ENCODE results near the gene CORO1A. TPM values are rescaled to one million over a fixed set of nuclear protein-coding genes. Genes with fewer than 3 reads are reported as not detected.
A peak's percentile ranks its signal among the peaks of the same experiment; 100 is the strongest.
"Not testable (repeated sequence)": the region's sequence is repeated elsewhere in the genome, so short reads cannot be mapped to it uniquely, and the experiment has no call there.

CORO1A gene
- total RNA-seq, 1 experiment from 2014 or later, result 3.1 TPM

DNA sequence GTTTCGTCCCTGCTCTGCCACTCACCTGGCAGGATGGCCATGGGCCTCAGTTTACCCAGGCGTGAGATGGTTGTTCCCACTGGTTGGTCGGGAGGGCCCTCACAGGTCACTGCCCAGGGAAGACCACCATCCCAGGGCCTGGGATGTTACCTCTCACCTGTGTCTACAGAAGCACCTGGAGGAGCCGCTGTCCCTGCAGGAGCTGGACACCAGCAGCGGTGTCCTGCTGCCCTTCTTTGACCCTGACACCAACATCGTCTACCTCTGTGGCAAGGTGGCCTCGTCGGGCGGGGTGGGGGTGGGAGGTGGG is 4.1 kb downstream of the CORO1A start:
- peaks cover 5% of the 10 kb centered on the region for H3K36me3 ChIP-seq
- DNase-seq, result no peak
- H3K27me3 ChIP-seq, result no peaks in the 10 kb centered on the region
- H3K4me3 ChIP-seq, result no peak overlapping the region
- no peaks in the 10 kb centered on the region for H3K9me3 ChIP-seq

DNA sequence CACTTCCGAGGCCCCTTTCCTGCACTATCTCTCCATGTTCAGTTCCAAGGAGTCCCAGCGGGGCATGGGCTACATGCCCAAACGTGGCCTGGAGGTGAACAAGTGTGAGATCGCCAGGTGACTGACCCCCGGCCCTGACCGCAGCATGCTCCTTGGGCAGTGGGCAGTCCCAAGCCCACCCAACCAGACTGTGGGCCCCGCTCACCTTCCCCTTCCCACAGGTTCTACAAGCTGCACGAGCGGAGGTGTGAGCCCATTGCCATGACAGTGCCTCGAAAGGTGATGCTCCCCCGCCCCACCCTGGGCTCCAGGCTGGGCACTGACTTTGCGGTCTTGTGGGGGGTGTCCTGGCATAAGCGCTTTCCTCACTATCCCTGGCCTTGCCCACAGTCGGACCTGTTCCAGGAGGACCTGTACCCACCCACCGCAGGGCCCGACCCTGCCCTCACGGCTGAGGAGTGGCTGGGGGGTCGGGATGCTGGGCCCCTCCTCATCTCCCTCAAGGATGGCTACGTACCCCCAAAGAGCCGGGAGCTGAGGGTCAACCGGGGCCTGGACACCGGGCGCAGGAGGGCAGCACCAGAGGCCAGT is 4.7 kb downstream of the CORO1A start:
- Histone ChIP-seq H3K9me3 (no peaks in the 10 kb centered on the region), H3K4me3 (no peak overlapping the region), H3K36me3 (peaks cover 5% of the 10 kb centered on the region), H3K27me3 (no peaks in the 10 kb centered on the region)
- DNase-seq, result no peak

DNA sequence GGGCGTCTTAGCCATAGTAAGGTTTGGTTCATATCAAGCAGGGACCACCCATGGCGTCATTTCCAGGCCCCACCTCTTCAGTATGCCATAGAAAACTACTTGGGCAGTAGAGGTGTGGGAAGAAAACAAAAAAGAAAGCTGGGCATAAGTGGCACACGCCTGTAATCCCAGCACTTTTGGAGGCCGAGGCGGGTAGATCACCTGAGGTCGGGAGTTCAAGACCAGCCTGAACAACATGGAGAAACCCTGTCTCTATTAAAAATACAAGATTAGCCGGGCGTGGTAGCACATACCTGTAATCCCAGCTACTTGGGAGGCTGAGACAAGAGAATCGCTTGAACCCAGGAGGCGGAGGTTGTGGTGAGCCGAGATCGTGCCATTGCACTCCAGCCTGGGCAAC is 7.8 kb downstream of the CORO1A start:
- H3K27me3 ChIP-seq, DNase-seq, H3K9me3 ChIP-seq, H3K36me3 ChIP-seq, H3K4me3 ChIP-seq: not testable (repeated sequence)

DNA sequence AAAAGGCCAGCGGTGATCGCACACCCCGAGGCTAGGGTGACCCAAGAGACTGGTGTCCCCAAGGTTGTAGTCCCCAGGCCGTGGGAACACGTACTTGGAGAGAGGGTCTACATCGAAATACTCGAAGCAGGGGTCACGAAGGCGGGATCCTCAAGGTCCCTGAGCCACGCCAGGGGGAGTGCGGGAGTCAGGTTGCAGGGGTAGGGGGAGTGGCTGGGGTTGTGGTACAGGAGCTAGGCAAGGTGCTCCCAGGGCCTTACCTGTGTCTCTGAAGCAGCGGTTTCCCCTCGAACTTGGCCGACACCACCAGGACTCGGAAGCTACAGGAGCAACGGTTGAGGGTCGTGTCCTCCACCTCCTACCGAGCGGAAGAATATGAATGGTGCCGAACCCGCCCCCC is 9.7 kb downstream of the CORO1A start:
- DNase-seq, H3K4me3 ChIP-seq: not testable (repeated sequence)

DNA sequence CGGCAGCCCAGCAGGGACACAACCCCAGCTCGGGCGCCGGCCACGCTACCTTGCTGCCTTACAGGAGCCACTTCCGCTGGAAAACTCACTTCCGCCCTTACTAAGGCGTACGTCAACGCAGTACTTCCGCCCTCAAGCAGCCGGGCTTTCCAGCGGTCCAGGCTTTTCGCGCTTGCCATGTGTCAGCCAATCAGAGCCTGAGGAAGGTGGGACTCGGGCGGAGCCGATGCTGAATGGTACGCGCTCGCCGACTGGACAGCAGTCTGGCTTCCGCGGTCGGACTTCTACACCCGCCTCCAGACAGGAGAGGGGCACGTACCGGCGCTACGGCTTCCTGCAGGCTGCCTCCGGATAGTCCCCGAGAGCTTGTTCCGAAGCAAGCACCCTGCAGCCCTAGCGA is 10.2 kb downstream of the CORO1A start, which contains the start of the genes BOLA2B and SLX1A:
Gene BOLA2B, minus strand, starts transcription at position 52 of the 400 bp plus-strand sequence. CDS start 71 bp downstream, outside the sequence.
Gene SLX1A, plus strand, starts transcription at position 261 of the 400 bp plus-strand sequence. CDS start 210 bp downstream, outside the sequence.
- H3K9me3 ChIP-seq, H3K36me3 ChIP-seq, DNase-seq, H3K27me3 ChIP-seq, H3K4me3 ChIP-seq: not testable (repeated sequence)

More for the DNA sequence above, 9.7 kb downstream of the CORO1A start:
- not testable (repeated sequence) for H3K9me3 ChIP-seq, H3K36me3 ChIP-seq, H3K27me3 ChIP-seq

DNA sequence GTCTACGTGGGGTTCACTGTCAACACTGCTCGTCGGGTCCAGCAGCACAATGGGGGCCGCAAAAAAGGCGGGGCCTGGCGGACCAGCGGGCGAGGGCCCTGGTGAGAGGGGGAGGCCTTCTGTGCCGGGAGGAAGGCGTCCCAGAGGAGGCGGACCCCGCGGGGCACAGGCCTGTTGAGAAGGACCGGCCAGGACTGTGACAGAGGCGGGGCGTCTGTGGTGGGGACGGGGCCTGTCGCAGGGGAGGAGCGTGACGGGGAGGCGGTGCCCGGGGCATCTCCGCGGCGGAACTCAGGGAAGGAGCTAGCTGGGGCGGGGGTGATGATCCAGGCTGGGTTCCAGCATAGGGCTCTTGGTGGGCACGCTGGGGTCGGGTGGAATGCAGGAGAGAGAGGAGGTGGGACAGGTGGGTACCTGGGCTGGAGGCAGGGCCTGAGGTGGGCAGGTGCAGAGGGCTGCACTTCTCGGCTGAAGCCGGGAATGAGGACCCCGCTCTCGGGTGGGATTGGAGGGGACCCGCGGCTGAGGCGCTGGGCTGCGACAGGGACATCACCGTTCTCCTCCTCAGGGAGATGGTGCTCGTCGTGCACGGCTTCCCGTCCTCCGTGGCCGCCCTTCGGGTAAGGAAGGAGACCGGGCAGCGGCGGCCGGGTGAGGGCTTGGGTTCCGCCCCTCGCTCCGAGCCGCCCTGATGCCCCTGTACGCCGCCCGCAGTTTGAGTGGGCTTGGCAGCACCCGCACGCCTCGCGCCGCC is 10.9 kb downstream of the CORO1A start:
- not testable (repeated sequence) for H3K4me3 ChIP-seq, H3K9me3 ChIP-seq, H3K36me3 ChIP-seq, H3K27me3 ChIP-seq, DNase-seq

DNA sequence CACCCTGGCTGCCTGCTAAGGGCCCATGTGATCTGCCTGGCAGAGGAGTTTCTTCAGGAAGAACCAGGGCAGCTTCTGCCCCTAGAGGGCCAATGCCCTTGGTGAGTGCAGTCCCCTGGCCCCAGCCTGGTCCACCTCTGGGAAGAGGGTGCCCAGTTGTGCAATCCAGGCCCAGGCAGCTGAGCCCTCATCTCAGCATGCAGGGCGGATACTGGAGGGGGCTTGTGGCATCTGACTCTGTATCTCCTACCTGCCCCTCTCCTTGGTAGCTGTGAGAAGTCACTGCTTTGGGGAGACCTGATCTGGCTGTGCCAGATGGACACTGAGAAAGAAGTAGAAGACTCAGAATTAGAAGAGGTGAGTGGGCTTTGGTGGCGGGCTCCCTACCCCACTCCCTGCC is 13.6 kb downstream of the CORO1A start:
- not testable (repeated sequence) for H3K4me3 ChIP-seq, H3K9me3 ChIP-seq, DNase-seq, H3K27me3 ChIP-seq, H3K36me3 ChIP-seq

DNA sequence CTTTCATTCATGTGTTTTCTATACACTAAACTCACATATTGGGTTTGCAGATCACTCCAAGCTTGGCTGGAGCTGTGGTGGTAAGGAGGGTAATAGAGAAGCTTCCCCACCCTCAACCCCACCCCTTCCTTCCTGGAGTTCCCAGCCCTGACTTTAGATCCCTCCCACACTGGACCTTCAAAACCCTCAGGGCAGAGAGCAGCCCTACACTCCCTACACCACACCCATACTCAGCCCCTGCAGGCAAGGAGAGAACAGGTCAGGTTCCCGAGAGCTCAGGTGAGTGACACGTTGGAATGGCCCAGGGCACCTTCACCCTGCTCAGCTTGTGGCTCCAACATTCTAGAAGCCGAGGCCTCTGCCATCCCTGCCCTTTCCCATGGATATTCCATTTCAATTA is 15.6 kb downstream of the CORO1A start, which contains the start of gene SULT1A3:
Gene SULT1A3, plus strand, starts transcription at position 207 of the 400 bp plus-strand sequence. CDS start 1,474 bp downstream, outside the sequence.
- H3K9me3 ChIP-seq, H3K36me3 ChIP-seq, H3K27me3 ChIP-seq: not testable (repeated sequence)

DNA sequence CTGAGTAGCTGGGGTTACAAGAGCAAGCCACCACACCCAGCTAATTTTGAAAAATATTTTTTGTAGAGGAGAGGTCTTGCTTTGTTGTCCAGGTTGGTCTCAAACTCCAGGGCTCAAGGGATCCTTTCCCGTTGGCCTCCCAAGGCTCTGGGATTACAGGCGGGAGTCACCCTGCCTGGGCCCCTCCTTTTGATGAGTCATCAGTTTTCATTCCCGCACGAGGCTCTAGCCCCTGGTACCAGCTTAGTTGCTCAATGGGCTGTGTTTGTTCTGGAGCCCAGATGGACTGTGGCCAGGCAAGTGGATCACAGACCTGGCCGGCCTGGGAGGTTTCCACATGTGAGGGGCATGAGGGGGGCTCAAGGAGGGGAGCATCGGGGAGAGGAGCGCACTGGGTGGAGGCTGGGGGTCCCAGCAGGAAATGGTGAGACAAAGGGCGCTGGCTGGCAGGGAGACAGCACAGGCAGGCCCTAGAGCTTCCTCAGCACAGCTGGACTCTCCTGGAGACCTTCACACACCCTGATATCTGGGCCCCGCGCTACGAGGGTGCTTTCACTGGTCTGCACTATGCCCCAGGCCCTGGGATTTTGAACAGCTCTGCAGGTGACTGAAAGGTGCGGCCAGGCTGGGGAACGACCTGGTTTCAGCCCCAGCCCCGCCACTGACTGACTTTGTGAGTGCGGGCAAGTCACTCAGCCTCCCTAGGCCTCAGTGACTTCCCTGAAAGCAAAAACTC is 16.4 kb downstream of the CORO1A start:
- H3K27me3 ChIP-seq, DNase-seq, H3K9me3 ChIP-seq, H3K4me3 ChIP-seq, H3K36me3 ChIP-seq: not testable (repeated sequence)

More for the DNA sequence above, 15.6 kb downstream of the CORO1A start, which contains the start of gene SULT1A3:
- not testable (repeated sequence) for H3K4me3 ChIP-seq, DNase-seq

DNA sequence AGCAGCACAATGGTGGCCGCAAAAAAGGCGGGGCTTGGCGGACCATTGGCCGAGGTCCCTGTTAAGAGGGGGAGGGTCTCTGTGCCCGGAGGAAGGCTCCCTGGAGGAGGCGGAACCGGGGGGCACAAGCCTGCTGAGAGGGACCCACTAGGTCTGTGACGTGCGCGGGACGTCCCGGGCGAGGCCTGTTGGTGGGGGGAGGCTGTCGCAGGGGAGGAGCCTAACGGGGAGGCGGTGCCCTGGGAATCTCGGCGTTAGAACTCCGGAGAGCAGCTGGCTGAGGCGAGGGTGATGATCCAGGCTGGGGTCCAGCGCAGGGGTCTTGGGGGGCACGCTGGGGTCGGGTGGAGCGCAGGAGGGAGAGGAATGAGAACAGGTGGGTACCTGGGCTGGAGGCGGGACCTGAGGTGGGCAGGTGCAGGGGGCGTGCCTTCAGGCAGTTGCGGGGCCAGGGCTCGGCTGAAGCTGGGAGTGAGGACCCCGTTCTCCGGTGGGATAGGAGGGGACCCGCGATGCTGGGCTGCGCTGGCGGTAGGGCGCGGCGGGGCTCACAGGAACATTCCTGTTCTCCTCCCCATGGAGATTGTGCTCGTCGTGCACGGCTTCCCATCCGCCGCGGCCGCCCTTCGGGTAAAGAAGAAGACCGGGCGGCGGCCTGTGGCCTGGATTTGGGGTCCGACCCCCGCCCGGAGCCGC is 22.3 kb downstream of the CORO1A start:
- not testable (repeated sequence) for H3K36me3 ChIP-seq, H3K9me3 ChIP-seq, H3K4me3 ChIP-seq, DNase-seq, H3K27me3 ChIP-seq

DNA sequence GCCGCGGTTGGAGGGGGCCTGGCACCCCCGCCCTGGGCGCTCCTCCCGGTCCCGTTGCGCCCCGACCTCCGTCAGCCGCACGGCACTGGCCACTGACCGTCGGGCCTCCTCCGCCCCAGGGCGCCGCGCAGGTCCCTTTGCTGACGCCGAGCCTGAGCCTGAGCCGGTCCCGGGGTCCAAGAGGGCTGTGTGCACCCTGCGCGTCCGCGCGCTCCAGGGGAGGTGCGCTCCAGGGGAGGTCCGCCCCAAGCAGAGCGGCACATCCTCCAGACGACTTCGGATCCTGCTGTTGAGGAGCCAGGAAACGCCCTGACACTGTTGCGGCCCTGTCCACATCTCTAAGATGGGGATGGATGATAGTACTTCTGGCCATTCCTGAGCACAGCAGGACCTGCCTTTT is 22.9 kb downstream of the CORO1A start:
- not testable (repeated sequence) for H3K27me3 ChIP-seq, H3K4me3 ChIP-seq, DNase-seq, H3K36me3 ChIP-seq, H3K9me3 ChIP-seq

DNA sequence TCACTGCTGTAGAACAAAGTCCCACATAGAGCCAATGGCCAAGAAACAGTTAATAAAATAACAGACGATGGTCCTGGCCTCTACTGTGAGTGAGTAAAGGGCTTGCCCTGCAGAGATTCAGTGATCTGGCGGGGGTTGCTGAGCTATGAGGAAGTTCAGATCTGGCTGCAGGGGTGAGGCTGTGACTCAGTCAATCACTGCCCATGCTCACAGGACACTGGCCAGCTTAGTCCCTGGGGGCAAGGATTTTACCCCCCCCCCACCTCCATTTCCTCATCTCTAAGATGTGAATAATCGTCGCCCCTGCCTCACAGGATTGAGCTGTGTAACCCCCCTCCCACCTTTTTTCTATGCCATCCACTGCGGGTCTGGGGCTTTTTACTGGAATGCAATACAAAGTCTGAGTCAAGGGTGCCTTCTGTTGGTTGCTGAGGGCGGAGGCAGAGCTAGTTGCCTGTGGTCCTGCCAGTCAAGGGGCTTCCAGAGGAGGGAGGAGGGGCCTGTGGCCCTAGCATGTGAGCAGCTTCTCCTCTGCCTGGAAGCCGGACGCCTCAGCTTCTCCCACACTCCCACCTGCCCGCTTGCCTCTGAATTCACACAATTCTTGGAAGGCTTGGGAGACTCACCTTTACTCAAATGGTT is 23.8 kb downstream of the CORO1A start:
- not testable (repeated sequence) for H3K27me3 ChIP-seq, H3K9me3 ChIP-seq, H3K36me3 ChIP-seq, H3K4me3 ChIP-seq
- peak; percentile 91 for DNase-seq

DNA sequence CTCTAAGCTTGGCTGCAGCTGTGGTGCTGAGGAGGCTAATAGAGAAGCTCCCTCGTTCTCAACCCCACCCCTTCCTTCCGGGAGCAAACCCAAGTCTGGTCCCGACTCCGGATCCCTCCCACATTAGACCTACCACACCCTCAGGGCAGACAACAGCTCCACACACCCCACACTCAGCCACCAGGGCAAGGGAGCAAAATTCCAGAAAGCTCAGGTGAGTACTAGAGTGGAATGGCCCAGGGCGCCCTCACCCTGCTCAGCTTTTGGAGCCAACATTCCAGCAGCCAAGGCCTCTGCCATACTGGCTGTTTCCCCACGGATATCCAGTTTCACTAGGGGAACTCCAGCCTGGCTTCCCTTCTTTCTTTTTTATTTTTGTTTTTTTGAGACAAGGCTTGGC is 25.6 kb downstream of the CORO1A start:
- not testable (repeated sequence) for H3K4me3 ChIP-seq, H3K9me3 ChIP-seq, H3K36me3 ChIP-seq, H3K27me3 ChIP-seq, DNase-seq

DNA sequence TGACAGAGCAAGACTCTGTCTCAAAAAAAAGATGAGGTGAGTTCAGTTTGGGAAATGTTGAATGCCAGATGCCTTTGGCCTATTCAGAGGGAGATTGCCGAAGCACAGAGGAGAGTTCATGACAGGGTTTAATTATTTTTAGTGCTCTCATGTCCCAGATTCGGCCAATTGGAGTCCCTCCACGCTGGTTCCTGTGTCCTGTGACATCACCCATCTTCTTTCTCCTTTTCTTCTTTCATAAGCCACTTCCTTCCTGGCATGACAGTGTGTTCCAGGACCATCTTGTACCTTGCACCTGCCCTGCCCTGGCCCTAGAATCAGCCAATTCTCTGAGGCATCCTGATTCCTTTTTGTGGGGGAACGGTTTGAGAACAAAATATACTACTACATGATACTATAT is 28.0 kb downstream of the CORO1A start:
- H3K4me3 ChIP-seq, H3K27me3 ChIP-seq, H3K9me3 ChIP-seq, H3K36me3 ChIP-seq, DNase-seq: not testable (repeated sequence)

DNA sequence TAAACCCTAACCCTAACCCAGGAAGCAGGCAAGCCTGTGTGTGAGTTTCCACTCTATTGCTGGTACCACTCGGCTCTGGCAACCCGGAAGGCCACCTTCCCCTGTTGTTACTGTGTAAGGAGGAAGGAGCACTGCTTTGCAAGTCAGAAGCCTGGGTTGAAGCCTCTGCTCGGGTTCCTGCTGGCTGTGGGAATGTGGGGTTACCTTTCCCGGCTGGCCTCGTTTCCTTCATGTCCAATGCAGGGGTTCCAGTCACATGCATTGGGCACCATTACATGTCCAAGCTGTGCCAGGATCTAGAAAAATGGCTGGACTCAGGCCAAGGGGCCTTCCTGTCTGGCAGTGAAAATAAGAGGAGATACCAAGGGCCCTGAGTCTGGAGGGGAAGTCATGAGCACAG is 33.7 kb downstream of the CORO1A start:
- DNase-seq, H3K9me3 ChIP-seq, H3K4me3 ChIP-seq, H3K27me3 ChIP-seq, H3K36me3 ChIP-seq: not testable (repeated sequence)
